Bone marrow (tissue), 2 donors: ENCODE data around the gene ACTN4.
"Not testable (repeated sequence)": the region's sequence is repeated elsewhere in the genome, so short reads cannot be mapped to it uniquely, and the experiment has no call there.

ENCODE experiments used
- DNase-seq, 2 donors: peaks; one replicate each; lab custom pipeline; 2025; lab: John Stamatoyannopoulos, UW

Gene ACTN4

DNA sequence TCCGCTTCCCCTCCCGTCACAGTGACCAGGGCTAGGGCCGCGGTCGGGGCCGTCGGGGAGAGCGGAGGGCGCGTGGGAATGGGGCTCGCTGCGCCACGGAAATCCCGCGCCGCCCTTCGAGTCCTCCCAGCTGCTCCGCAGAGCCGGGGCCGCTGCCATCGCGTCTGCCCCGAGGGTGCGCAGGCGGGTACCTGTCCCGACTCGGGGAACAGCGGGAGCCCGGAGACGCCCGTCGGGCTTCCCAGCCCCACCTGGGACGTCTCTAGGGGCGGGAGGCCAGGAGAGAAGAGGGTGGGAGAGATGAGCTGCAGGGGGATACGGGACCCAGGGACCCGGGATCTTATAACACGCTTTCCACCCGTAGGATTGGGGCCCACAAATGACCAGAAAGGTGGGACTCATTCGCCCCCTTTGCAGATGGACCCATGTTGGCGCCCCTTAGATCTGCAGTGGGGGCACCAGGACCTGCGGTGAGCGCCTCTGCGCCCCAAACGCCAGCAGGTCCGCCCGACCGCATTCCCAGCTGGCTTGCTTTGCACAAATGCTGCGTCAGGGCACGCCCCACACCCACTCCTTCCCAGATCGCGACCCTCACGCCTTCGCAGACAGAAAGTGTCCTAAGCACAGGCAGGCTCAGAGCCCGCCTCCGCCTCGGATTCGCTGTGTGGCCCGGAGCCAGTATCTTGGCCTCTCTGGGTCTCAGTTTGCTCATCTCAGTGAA lies 122.9 kb downstream of the ACTN4 start:
- DNase-seq, result not testable (repeated sequence)

DNA sequence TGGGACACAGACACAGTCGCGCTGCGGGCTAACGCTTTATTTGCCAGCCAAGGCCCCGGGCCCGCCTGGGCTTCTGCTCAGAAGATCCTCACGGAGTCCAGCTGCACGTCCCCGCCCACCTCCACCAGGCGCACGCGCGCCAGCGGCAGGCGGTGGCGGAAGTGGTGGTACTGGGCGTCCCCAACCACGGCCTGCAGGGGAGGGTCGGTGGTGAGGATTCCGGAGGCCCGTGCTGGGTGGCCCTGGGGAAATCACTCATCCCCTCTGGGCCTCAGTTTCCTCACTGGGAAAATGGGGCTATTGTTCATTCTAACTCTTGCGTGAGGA lies 123.5 kb downstream of the ACTN4 start:
- DNase-seq, result not testable (repeated sequence)

DNA sequence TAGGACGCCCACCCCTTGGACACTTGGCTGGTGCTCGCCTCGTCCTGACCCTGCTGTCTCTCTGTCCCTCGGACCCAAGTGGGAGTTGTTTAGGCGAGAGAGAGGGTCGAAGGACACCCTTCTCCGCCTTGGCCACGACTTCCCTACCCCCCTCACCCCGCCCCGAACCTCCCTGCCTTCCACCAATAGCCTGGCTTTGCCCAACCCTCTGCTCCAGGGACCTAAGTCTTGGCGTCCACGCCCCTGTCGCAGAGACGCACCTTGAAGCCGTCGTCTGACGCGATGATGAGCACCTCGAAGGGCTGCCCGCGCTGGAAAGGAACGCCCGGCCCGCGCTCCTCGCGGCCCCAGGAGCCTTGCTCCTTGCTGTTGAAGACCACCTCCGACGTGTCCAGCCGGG lies 124.1 kb downstream of the ACTN4 start:
- not testable (repeated sequence) for DNase-seq

- DNase-seq, result no peak
These were observed 126.2 kb downstream of the ACTN4 start, which contains the start of gene LGALS7 for GRCh38 chr19:38773469-38774177. TSS of gene LGALS7 (minus strand) at chr19:38773517. CDS start at chr19:38773492, 25 bp downstream.

DNA sequence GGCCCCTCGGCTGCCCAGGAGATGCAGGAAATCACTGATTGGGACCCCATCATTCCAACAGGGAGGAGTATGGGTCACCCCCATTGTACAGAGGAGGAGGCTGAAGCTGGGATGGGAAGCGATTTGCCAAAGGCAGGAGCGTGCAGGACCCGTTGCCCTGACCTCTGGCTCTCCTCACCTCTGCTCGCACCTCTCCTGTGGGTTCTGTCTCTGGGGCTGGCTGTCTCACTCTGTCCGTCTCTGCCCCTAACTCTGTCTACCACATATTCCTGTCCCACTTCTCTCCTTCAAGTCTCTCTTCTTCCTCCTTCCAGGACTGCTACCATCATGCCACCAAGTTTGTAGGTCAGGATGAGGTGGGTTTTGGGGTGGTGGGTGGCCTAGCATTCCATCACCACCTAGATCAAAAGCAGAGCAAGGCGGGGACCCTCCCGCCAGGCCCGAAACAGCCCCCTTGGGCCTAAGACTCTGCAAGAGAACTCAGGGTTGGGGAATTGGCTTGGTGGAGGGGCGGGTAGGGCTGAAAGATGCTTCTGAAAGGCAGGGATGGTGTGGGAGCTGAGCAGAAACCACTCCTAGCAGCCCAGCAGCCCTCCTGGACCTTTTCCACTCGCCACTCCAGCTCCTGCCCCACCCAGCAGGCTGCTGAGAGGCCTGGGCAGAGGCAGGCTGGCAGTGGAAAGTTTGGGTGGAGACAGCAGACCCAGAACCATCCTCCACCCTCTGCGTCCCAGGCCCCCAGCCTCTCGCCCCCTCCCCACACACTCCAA lies 126.9 kb downstream of the ACTN4 start:
- no peak for DNase-seq

GRCh38 chr19:38778733-38779132 lies 131.3 kb downstream of the ACTN4 start:
- DNase-seq, result no peak

GRCh38 chr19:38780443-38780842 lies 133.0 kb downstream of the ACTN4 start:
- DNase-seq, result no peak

GRCh38 chr19:38781058-38781457 lies 133.6 kb downstream of the ACTN4 start:
- DNase-seq, result no peak
